ENCODE data around the gene PRKCZ.

The PRKCZ gene

GRCh38 chr1:2199042-2199810 lies 149.0 kb downstream of the PRKCZ start:
- H3K4me3 ChIP-seq (replicated peaks; ENCODE audit: low read depth, low read length), result peak overlapping the region; percentile 63
- TF ChIP-seq CTCF (IDR thresholded peaks at IDR 0.05; ENCODE audit: low read length, missing control alignments), result peak; percentile 3
- DNase-seq (ENCODE audit: low read depth), result peak; percentile 89

DNA sequence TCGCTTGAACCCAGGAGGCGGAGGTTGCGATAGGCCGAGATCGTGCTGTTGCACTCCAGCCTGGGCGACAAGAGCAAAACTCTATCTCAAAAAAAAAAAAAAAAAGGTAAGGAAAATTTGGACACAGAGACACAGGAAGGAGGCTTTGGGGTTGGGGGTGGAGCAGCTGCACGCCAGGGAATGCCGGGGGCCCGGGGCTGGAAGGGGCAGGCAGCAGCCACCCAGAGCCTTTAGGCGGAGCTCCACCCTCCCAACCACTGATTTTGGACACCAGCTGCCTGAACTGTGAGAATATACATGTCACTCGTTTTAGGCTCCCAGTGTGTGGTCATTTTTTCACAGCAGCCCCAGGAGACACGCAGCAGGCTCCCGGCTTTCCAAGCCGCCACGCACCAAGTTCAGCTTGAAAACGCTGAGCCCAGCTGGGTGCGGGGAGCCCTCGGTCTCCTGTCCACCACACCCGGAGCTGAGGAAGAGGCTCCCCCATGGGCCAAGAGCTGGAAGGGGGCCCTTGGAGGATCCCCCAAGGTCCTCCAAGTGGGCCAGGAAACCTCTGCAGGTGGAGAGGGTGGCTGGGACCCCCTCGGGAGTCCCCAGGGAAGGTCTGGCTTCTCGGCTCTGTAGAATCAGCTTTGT lies 150.2 kb downstream of the PRKCZ start:
- no peak for TF ChIP-seq CTCF (IDR thresholded peaks at IDR 0.05; ENCODE audit: low read length, missing control alignments)
- DNase-seq (ENCODE audit: low read depth), result no peak
- no peak overlapping the region for H3K4me3 ChIP-seq (replicated peaks; ENCODE audit: low read depth, low read length)

GRCh38 chr1:2201062-2201461 lies 150.9 kb downstream of the PRKCZ start:
- no peak for DNase-seq (ENCODE audit: low read depth)
- no peak overlapping the region for H3K4me3 ChIP-seq (replicated peaks; ENCODE audit: low read depth, low read length)
- TF ChIP-seq CTCF (IDR thresholded peaks at IDR 0.05; ENCODE audit: low read length, missing control alignments), result no peak

DNA sequence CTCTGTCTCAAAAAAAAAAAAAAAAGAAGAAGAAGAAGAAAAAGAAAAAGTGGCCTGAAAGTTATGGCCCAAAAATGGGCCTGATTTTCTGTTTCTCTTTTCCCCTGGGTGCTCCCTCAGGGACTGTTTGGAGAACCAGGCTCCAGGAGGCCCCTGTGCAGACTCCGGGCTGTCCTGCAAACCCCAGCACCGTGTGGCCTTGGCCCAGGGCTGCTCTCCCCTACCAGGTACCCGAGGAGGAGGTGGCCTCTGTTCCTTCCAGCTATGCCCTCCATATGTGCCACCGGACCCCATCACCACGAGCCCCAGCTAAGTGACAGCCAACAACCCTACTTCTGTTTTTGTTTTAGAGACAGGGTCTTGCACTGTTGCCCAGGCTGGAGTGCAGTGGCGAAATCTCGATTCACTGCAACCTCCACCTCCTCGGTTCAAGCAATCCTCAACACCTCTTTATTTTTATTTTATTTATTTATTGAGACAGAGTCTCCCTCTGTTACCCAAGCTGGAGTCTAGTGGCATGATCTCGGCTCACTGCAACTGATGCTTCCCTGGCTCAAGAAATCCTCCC lies 151.9 kb downstream of the PRKCZ start:
- TF ChIP-seq CTCF (IDR thresholded peaks at IDR 0.05; ENCODE audit: low read length, missing control alignments), result no peak
- no peak overlapping the region for H3K4me3 ChIP-seq (replicated peaks; ENCODE audit: low read depth, low read length)
- no peak for DNase-seq (ENCODE audit: low read depth)

- no peak for TF ChIP-seq CTCF (IDR thresholded peaks at IDR 0.05; ENCODE audit: low read length, missing control alignments)
Measured at GRCh38 chr1:2202843-2203601, 152.8 kb downstream of the PRKCZ start.

GRCh38 chr1:2203671-2204414 lies 153.6 kb downstream of the PRKCZ start:
- no peak for TF ChIP-seq CTCF (IDR thresholded peaks at IDR 0.05; ENCODE audit: low read length, missing control alignments)
- peak overlapping the region; percentile 58 for H3K4me3 ChIP-seq (replicated peaks; ENCODE audit: low read depth, low read length)
- no peak for DNase-seq (ENCODE audit: low read depth)

More at GRCh38 chr1:2202843-2203601, 152.8 kb downstream of the PRKCZ start:
- DNase-seq (ENCODE audit: low read depth), result no peak
- no peak overlapping the region for H3K4me3 ChIP-seq (replicated peaks; ENCODE audit: low read depth, low read length)
